DOHH2 (cell line): Measurements from ENCODE around the gene CDC37L1.

Experiments
- EZH2phosphoT487 ChIP-seq: fragments of 200-600 bp; sonication (generic); IDR thresholded peaks from 2 replicates; pipeline ENCODE4 v1.6.1; 2017; ENCODE audit warnings: borderline replicate concordance, mild to moderate bottlenecking, antibody characterized with exemption, low read length, moderate library complexity, mixed read lengths
- TF ChIP-seq, protein P1 (sequence below): fragments of 200-600 bp; sonication (generic); IDR thresholded peaks from one replicate; pipeline ENCODE4 v1.5.1; 2014; ENCODE audit warnings: antibody characterized with exemption, mild to moderate bottlenecking, low read depth, low read length; ENCODE audit not compliant: poor library complexity, severe bottlenecking

DNA sequence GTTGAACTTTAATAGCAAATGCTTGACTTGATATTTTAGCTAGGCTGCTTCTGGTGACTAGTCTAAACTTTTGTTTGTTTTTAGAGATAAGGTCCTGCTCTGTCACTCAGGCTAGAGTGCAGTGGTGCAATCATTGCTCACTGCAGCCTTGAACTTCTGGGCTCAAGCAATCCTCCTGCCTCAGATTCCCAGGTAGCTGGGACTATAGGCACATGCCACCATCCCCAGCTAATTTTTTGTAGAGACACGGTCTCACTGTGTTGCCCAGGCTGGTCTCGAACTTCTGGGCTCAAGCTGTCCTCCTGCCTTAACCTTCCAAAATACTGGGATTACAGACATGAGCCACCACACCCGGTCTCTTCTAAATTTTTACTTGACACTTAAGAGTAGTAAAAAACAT is 20.7 kb downstream of the CDC37L1 start:
- TF ChIP-seq EZH2phosphoT487 = no peak
- TF ChIP-seq, protein P1, sequence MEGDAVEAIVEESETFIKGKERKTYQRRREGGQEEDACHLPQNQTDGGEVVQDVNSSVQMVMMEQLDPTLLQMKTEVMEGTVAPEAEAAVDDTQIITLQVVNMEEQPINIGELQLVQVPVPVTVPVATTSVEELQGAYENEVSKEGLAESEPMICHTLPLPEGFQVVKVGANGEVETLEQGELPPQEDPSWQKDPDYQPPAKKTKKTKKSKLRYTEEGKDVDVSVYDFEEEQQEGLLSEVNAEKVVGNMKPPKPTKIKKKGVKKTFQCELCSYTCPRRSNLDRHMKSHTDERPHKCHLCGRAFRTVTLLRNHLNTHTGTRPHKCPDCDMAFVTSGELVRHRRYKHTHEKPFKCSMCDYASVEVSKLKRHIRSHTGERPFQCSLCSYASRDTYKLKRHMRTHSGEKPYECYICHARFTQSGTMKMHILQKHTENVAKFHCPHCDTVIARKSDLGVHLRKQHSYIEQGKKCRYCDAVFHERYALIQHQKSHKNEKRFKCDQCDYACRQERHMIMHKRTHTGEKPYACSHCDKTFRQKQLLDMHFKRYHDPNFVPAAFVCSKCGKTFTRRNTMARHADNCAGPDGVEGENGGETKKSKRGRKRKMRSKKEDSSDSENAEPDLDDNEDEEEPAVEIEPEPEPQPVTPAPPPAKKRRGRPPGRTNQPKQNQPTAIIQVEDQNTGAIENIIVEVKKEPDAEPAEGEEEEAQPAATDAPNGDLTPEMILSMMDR = no peak
